HL-60/S4 treated with retinoic acid at 250 ng/mL for 4 days and 3 days (cell line): ENCODE data around the gene POU5F1.

ENCODE experiments used
- in situ Hi-C: fragments of 300-500 bp; cut with MboI; formaldehyde crosslinking; loops from 2 replicates; pipeline ENCODE4 v1.7.0; 2022; ENCODE audit warnings: low sequenced_read_pairs

POU5F1 gene

GRCh38 chr6:31144296-31144969 is 26.0 kb downstream of the POU5F1 start:
- in situ Hi-C loops = no loop called here

GRCh38 chr6:31143148-31143547 is 27.3 kb downstream of the POU5F1 start:
- in situ Hi-C loops = no loop called here

GRCh38 chr6:31142361-31142761 is 28.1 kb downstream of the POU5F1 start:
- in situ Hi-C loops = no loop called here

- in situ Hi-C loops = no loop called here
These were observed 29.8 kb downstream of the POU5F1 start for GRCh38 chr6:31140643-31141042.

GRCh38 chr6:31139599-31139998 is 30.9 kb downstream of the POU5F1 start:
- in situ Hi-C loops = loop anchor here (5.0 to 10.0 kb wide), 2 partner anchors 53 to 225 kb away; no protein-coding TSS in a partner anchor

- in situ Hi-C loops = loop anchor here (5.0 to 10.0 kb wide), 2 partner anchors 53 to 226 kb away; no protein-coding TSS in a partner anchor
These were observed 31.5 kb downstream of the POU5F1 start, which contains the start of gene PSORS1C2 for GRCh38 chr6:31138982-31139381. Gene PSORS1C2 (minus strand): TSS chr6:31139066. CDS start chr6:31139026, 40 bp downstream.

GRCh38 chr6:31135710-31136109 is 34.8 kb downstream of the POU5F1 start:
- in situ Hi-C loops = loop anchor here (5.0 to 10.0 kb wide), 2 partner anchors 57 to 229 kb away; no protein-coding TSS in a partner anchor

- in situ Hi-C loops = loop anchor here (10.0 kb wide), 1 partner anchor 232 kb away; no protein-coding TSS in a partner anchor
These were observed 37.7 kb downstream of the POU5F1 start for GRCh38 chr6:31132806-31133205.

- in situ Hi-C loops = loop anchor here (10.0 kb wide), 1 partner anchor 233 kb away; no protein-coding TSS in a partner anchor
These were observed 38.9 kb downstream of the POU5F1 start for GRCh38 chr6:31131595-31131994.

- in situ Hi-C loops = loop anchor here (10.0 kb wide), 1 partner anchor 234 kb away; no protein-coding TSS in a partner anchor
These were observed 39.7 kb downstream of the POU5F1 start for GRCh38 chr6:31130751-31131150.

GRCh38 chr6:31129130-31129529 is 41.4 kb downstream of the POU5F1 start:
- in situ Hi-C loops = no loop called here

- in situ Hi-C loops = no loop called here
These were observed 42.3 kb downstream of the POU5F1 start for GRCh38 chr6:31128093-31128676.

GRCh38 chr6:31126396-31127175 is 43.9 kb downstream of the POU5F1 start:
- in situ Hi-C loops = no loop called here

- in situ Hi-C loops = no loop called here
These were observed 44.7 kb downstream of the POU5F1 start for GRCh38 chr6:31125586-31126363.

GRCh38 chr6:31125162-31125561 is 45.3 kb downstream of the POU5F1 start:
- in situ Hi-C loops = no loop called here

GRCh38 chr6:31122791-31123706 is 47.4 kb downstream of the POU5F1 start:
- in situ Hi-C loops = no loop called here

GRCh38 chr6:31121131-31121790 is 49.2 kb downstream of the POU5F1 start:
- in situ Hi-C loops = no loop called here

GRCh38 chr6:31120151-31120915 is 50.1 kb downstream of the POU5F1 start, which contains the start of gene CDSN:
Gene CDSN (minus strand): TSS chr6:31120446. CDS start chr6:31120419, 27 bp downstream.
- in situ Hi-C loops = no loop called here
